ENCODE results near the gene GRIN1. TPM values are rescaled to one million over a fixed set of nuclear protein-coding genes. Genes with fewer than 3 reads are reported as not detected.

The GRIN1 gene
- total and polyA plus RNA-seq, 10 of the 15 experiments (the other 5 are each of a cell fraction or from before 2014, with no cell fraction given): 0.05 to 0.10 (median 0.06) TPM; not detected in 6

DNA sequence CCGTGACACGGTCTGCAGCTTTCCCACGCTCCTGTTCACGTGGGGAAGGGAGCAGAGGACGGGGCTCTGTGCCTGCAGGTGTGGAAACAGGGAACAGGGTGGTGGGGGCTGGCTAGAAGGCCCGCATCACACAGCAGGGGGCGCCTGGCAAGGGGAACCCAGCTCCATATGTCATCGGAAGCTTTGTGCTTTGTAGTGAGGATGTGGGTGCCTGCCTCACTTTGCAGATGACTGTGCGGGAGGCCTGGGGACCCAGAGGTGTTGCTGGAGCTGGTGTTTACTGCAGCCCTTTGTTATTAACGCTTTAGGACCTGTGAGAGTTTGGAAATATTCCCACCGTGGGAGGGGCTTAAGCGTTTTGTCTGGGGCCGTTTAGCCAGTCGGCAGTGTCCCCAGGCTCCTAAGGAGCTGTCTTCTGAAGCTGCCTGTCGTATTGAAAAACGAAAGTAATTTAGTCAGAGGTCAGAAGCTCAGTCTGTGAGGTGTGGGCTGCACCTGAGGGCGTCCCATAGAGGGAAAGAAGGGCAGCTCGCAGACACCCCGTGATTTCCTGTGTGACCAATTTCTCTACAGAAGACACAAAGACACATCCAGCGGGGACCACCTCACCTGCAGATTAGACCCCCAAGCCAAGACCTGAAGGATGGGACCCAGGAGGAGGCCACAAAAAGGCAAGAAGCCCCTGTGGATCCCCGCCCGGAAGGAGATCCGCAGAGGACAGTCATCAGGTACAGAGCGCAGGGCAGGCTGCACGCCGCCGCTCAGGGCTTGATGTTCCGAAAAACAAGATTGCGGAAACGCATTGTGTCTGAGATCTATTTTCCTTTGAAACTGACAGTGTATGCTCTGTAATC is 43.1 kb upstream of the GRIN1 start (continued):
- TF ChIP-seq, protein P1, sequence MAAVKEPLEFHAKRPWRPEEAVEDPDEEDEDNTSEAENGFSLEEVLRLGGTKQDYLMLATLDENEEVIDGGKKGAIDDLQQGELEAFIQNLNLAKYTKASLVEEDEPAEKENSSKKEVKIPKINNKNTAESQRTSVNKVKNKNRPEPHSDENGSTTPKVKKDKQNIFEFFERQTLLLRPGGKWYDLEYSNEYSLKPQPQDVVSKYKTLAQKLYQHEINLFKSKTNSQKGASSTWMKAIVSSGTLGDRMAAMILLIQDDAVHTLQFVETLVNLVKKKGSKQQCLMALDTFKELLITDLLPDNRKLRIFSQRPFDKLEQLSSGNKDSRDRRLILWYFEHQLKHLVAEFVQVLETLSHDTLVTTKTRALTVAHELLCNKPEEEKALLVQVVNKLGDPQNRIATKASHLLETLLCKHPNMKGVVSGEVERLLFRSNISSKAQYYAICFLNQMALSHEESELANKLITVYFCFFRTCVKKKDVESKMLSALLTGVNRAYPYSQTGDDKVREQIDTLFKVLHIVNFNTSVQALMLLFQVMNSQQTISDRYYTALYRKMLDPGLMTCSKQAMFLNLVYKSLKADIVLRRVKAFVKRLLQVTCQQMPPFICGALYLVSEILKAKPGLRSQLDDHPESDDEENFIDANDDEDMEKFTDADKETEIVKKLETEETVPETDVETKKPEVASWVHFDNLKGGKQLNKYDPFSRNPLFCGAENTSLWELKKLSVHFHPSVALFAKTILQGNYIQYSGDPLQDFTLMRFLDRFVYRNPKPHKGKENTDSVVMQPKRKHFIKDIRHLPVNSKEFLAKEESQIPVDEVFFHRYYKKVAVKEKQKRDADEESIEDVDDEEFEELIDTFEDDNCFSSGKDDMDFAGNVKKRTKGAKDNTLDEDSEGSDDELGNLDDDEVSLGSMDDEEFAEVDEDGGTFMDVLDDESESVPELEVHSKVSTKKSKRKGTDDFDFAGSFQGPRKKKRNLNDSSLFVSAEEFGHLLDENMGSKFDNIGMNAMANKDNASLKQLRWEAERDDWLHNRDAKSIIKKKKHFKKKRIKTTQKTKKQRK (IDR thresholded peaks at IDR 0.05; ENCODE audit: low read depth, low read length): no peak
- TF ChIP-seq RB1 (IDR thresholded peaks at IDR 0.05; ENCODE audit: borderline replicate concordance) (peak; percentile 28; the same call in 1 of the 2 replicates), NRF1 (conservative IDR thresholded peaks at IDR 0.05; ENCODE audit: low read depth, low read length) (no peak), CHD2 (IDR thresholded peaks at IDR 0.05; ENCODE audit: borderline replicate concordance, low read depth, low read length) (0 out of 2 replicates have a peak, but pooled peaks have one; percentile 53), KDM1A (IDR thresholded peaks at IDR 0.05; ENCODE audit: borderline replicate concordance) (no peak), MEF2A (IDR thresholded peaks at IDR 0.05; ENCODE audit: insufficient read depth, low read depth, low read length) (peak; percentile 25; the same call in 1 of the 2 replicates), RBBP5 (conservative IDR thresholded peaks at IDR 0.05) (no peak), FOXK2 (IDR thresholded peaks at IDR 0.05) (no peak; the same call in 1 of the 2 replicates)
- TF ChIP-seq, protein P2, sequence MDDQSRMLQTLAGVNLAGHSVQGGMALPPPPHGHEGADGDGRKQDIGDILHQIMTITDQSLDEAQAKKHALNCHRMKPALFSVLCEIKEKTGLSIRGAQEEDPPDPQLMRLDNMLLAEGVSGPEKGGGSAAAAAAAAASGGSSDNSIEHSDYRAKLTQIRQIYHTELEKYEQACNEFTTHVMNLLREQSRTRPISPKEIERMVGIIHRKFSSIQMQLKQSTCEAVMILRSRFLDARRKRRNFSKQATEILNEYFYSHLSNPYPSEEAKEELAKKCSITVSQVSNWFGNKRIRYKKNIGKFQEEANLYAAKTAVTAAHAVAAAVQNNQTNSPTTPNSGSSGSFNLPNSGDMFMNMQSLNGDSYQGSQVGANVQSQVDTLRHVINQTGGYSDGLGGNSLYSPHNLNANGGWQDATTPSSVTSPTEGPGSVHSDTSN (IDR thresholded peaks at IDR 0.05; ENCODE audit: insufficient replicate concordance, low read depth, low read length): no peak
- TF ChIP-seq, protein P3, sequence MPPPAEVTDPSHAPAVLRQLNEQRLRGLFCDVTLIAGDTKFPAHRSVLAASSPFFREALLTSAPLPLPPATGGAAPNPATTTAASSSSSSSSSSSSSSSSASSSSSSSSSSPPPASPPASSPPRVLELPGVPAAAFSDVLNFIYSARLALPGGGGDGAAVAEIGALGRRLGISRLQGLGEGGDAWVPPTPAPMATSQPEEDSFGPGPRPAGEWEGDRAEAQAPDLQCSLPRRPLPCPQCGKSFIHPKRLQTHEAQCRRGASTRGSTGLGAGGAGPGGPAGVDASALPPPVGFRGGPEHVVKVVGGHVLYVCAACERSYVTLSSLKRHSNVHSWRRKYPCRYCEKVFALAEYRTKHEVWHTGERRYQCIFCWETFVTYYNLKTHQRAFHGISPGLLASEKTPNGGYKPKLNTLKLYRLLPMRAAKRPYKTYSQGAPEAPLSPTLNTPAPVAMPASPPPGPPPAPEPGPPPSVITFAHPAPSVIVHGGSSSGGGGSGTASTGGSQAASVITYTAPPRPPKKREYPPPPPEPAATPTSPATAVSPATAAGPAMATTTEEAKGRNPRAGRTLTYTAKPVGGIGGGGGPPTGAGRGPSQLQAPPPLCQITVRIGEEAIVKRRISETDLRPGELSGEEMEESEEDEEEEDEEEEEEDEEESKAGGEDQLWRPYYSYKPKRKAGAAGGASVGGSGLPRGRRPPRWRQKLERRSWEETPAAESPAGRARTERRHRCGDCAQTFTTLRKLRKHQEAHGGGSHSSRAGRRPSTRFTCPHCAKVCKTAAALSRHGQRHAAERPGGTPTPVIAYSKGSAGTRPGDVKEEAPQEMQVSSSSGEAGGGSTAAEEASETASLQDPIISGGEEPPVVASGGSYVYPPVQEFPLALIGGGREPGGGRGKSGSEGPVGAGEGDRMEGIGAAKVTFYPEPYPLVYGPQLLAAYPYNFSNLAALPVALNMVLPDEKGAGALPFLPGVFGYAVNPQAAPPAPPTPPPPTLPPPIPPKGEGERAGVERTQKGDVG (CRISPR knock-in tag; IDR thresholded peaks at IDR 0.05): no peak
